ENCODE measurements around the gene FHIT.

GRCh38 chr3:59764171-59764570 is 1487.1 kb downstream of the FHIT start:
- no peak for TF ChIP-seq CTCF (IDR thresholded peaks at IDR 0.05; ENCODE audit: low read depth, low read length, missing input control)
- TF ChIP-seq EGR1 (IDR thresholded peaks at IDR 0.05; ENCODE audit: low read depth in 2 of 2): no peak
- no peak for TF ChIP-seq YY1 (IDR thresholded peaks at IDR 0.05)
- no peak for TF ChIP-seq TAF1 (conservative IDR thresholded peaks at IDR 0.05)
- no peak for TF ChIP-seq ZBTB33 (IDR thresholded peaks at IDR 0.05)
- TF ChIP-seq MAX (IDR thresholded peaks at IDR 0.05): no peak

Data from liver (tissue), 3 donors.